8988T (cell line): ENCODE results near the gene NPIPA3.
"Not testable (repeated sequence)": the region's sequence is repeated elsewhere in the genome, so short reads cannot be mapped to it uniquely, and the experiment has no call there.

Source experiments
- DNase-seq: peaks from one replicate; pipeline ENCODE4 v3.0.0; 2011

The NPIPA3 gene

GRCh38 chr16:14742273-14743128 lies 39.3 kb downstream of the NPIPA3 start, which contains the start of gene NPIPA2:
TSS of gene NPIPA2 (plus strand) at chr16:14742533. CDS start at chr16:14748066, 5,533 bp downstream.
- DNase-seq = not testable (repeated sequence)

- not testable (repeated sequence) for DNase-seq
Observed at GRCh38 chr16:14773654-14774053, 70.4 kb downstream of the NPIPA3 start.

- not testable (repeated sequence) for DNase-seq
Observed at GRCh38 chr16:14775624-14776023, 72.4 kb downstream of the NPIPA3 start.
